ENCODE measurements around the gene GPC5.

GPC5 gene

GRCh38 chr13:92038905-92039304, 640.5 kb downstream of the GPC5 start:
- ATAC-seq, result no peak

GRCh38 chr13:92042522-92042921, 644.1 kb downstream of the GPC5 start:
- no peak for ATAC-seq

GRCh38 chr13:92044351-92044750, 645.9 kb downstream of the GPC5 start:
- no peak for ATAC-seq

GRCh38 chr13:92054389-92054788, 656.0 kb downstream of the GPC5 start:
- no peak for ATAC-seq

GRCh38 chr13:92074658-92075057, 676.2 kb downstream of the GPC5 start:
- ATAC-seq, result no peak

- ATAC-seq, result no peak
Observed at GRCh38 chr13:92097337-92097903, 699.0 kb downstream of the GPC5 start.

- no peak for ATAC-seq
Observed at GRCh38 chr13:92101801-92102200, 703.4 kb downstream of the GPC5 start.

- ATAC-seq, result no peak
Observed at GRCh38 chr13:92103689-92104153, 705.3 kb downstream of the GPC5 start.

- ATAC-seq, result no peak
Observed at GRCh38 chr13:92122186-92122853, 723.9 kb downstream of the GPC5 start.

GRCh38 chr13:92126399-92126798, 728.0 kb downstream of the GPC5 start:
- no peak for ATAC-seq

GRCh38 chr13:92135509-92135908, 737.1 kb downstream of the GPC5 start:
- ATAC-seq, result no peak

- no peak for ATAC-seq
Observed at GRCh38 chr13:92136449-92137155, 738.2 kb downstream of the GPC5 start.

- no peak for ATAC-seq
Observed at GRCh38 chr13:92137520-92137919, 739.1 kb downstream of the GPC5 start.

- no peak for ATAC-seq
Observed at GRCh38 chr13:92143766-92144165, 745.3 kb downstream of the GPC5 start.

- ATAC-seq, result no peak
Observed at GRCh38 chr13:92150606-92151005, 752.2 kb downstream of the GPC5 start.

- no peak for ATAC-seq
Observed at GRCh38 chr13:92158346-92158745, 759.9 kb downstream of the GPC5 start.

GRCh38 chr13:92164822-92165221, 766.4 kb downstream of the GPC5 start:
- ATAC-seq, result no peak

GRCh38 chr13:92172191-92172590, 773.8 kb downstream of the GPC5 start:
- no peak for ATAC-seq

GRCh38 chr13:92173254-92173653, 774.8 kb downstream of the GPC5 start:
- ATAC-seq, result no peak

- ATAC-seq, result no peak
Observed at GRCh38 chr13:92175330-92175729, 776.9 kb downstream of the GPC5 start.

GRCh38 chr13:92177966-92178365, 779.5 kb downstream of the GPC5 start:
- no peak for ATAC-seq

GRCh38 chr13:92179223-92179622, 780.8 kb downstream of the GPC5 start:
- no peak for ATAC-seq

GRCh38 chr13:92187378-92187989, 789.1 kb downstream of the GPC5 start:
- ATAC-seq, result peak in 1 of 2 donors; percentile 21

- no peak for ATAC-seq
Observed at GRCh38 chr13:92188574-92188973, 790.2 kb downstream of the GPC5 start.
